B cell (primary cell): ENCODE measurements around the gene CAMTA2. TPM values are rescaled to one million over a fixed set of nuclear protein-coding genes. Genes with fewer than 3 reads are reported as not detected.

ENCODE experiments used
- ATAC-seq: fragments of 200-7000 bp; cut with Tn5 transposase; one replicate; pipeline ENCODE4 v1.10.0; 2021; ENCODE audit warnings: low read depth, mild to moderate bottlenecking, moderate number of reproducible peaks, moderate library complexity
- CTCF ChIA-PET: fragments of 350-600 bp; sonication (Branson Sonifier 250); formaldehyde crosslinking; loops from one replicate; lab custom pipeline; 2021; ENCODE audit warnings: antibody characterized with exemption, inconsistent platforms; lab: Charles Lee
- POLR2A ChIA-PET: fragments of 350-600 bp; sonication (Branson Sonifier 250); formaldehyde crosslinking; loops from one replicate; lab custom pipeline; 2021; ENCODE audit warnings: antibody characterized with exemption; lab: Charles Lee
- DNase-seq: peaks from one replicate; pipeline ENCODE4 v3.0.0; 2013
- H2AFZ ChIP-seq: 2 replicates; pipeline ENCODE4 v1.6.1; 2012; ENCODE audit warnings: mild to moderate bottlenecking, low read depth, low read length; ENCODE audit not compliant: insufficient read depth, poor library complexity, severe bottlenecking
- H3K27ac ChIP-seq, 2 donors: 1 replicate in 1 of 2; 2 replicates in 1 of 2; pipeline ENCODE4 v1.5.1; 2012 to 2013; ENCODE audit warnings: low read length in 2 of 2, mild to moderate bottlenecking in 2 of 2, moderate library complexity in 1 of 2
- H3K27me3 ChIP-seq, 4 experiments: fragments of 200-600 bp in 1 of 4; sonication (generic) in 1 of 4; replicated peaks in 1 of 4; 1 replicate in 2 of 4; 2 replicates in 2 of 4; pipeline versions ENCODE4 v1.6.1 to v1.7.0; 2013 to 2016; ENCODE audit warnings: low read length in 3 of 4, mild to moderate bottlenecking in 2 of 4, mixed read lengths in 1 of 4, moderate library complexity in 1 of 4; ENCODE audit not compliant: insufficient read depth in 4 of 4, control insufficient read depth in 3 of 4; ENCODE audit errors: control extremely low read depth in 1 of 4
- H3K36me3 ChIP-seq, 2 experiments: replicated peaks in 1 of 2; 1 replicate in 1 of 2; 2 replicates in 1 of 2; pipeline versions ENCODE4 v1.6.1 to v1.7.1; 2013; ENCODE audit warnings: low read length in 1 of 2; ENCODE audit not compliant: insufficient read depth in 2 of 2, control insufficient read depth in 1 of 2; ENCODE audit errors: control extremely low read depth in 1 of 2, extremely low read depth in 1 of 2
- H3K4me1 ChIP-seq, 2 donors: fragments of 200-600 bp in 1 of 2; sonication (generic) in 1 of 2; 1 replicate in 1 of 2; 2 replicates in 1 of 2; pipeline versions ENCODE4 v1.5.1 to v1.6.1; 2013 to 2017; ENCODE audit warnings: low read length in 2 of 2; ENCODE audit not compliant: control insufficient read depth in 2 of 2, insufficient read depth in 2 of 2
- H3K4me2 ChIP-seq: replicated peaks from 2 replicates; pipeline ENCODE3; 2012; ENCODE audit warnings: mild to moderate bottlenecking, low read depth, low read length; ENCODE audit not compliant: poor library complexity, severe bottlenecking
- H3K4me3 ChIP-seq, 5 experiments: fragments of 200-600 bp in 1 of 5; sonication (generic) in 1 of 5; 1 replicate in 3 of 5; 2 replicates in 2 of 5; pipeline versions ENCODE4 v1.5.1 to v1.7.0; 2011 to 2016; ENCODE audit warnings: low read length in 4 of 5, mild to moderate bottlenecking in 4 of 5, low read depth in 2 of 5, control low read depth in 1 of 5, moderate library complexity in 1 of 5; ENCODE audit not compliant: insufficient read depth in 1 of 5; ENCODE audit errors: control extremely low read depth in 1 of 5, extremely low read depth in 1 of 5
- H3K79me2 ChIP-seq: fragments of 200-600 bp; sonication (generic); one replicate; pipeline ENCODE4 v1.6.0; 2016; ENCODE audit warnings: low read length; ENCODE audit not compliant: control insufficient read depth, insufficient read depth
- H3K9ac ChIP-seq: fragments of 200-600 bp; sonication (generic); 2 replicates; pipeline ENCODE4 v1.6.1; 2017; ENCODE audit warnings: mild to moderate bottlenecking, low read length, moderate library complexity
- H3K9me3 ChIP-seq, 3 donors: one replicate each; pipeline versions ENCODE4 v1.6.1 to v1.7.1; 2013; ENCODE audit warnings: low read length in 2 of 3; ENCODE audit not compliant: control insufficient read depth in 2 of 3, insufficient read depth in 1 of 3; ENCODE audit errors: control extremely low read depth in 1 of 3
- H4K20me1 ChIP-seq: 2 replicates; pipeline ENCODE4 v1.6.0; 2012; ENCODE audit warnings: mild to moderate bottlenecking, low read length; ENCODE audit not compliant: insufficient read depth, control insufficient read depth, poor library complexity, severe bottlenecking
- H3K27ac Mint-ChIP-seq: one replicate; pipeline ENCODE4 v1.8.0; 2021; ENCODE audit warnings: mixed read lengths
- H3K27me3 Mint-ChIP-seq: one replicate; pipeline ENCODE4 v1.8.0; 2021; ENCODE audit warnings: mixed read lengths
- H3K4me1 Mint-ChIP-seq: one replicate; pipeline ENCODE4 v1.8.0; 2021; ENCODE audit warnings: mixed read lengths
- H3K4me3 Mint-ChIP-seq: one replicate; pipeline ENCODE4 v1.8.0; 2021; ENCODE audit warnings: mixed read lengths
- H3K9me3 Mint-ChIP-seq: one replicate; pipeline ENCODE4 v1.8.0; 2022; ENCODE audit warnings: mixed read lengths; ENCODE audit not compliant: insufficient read depth
- EZH2 ChIP-seq: IDR thresholded peaks from 2 replicates; pipeline ENCODE4 v1.6.1; 2012; ENCODE audit warnings: borderline replicate concordance, low read depth, mild to moderate bottlenecking, moderate library complexity, low read length; ENCODE audit not compliant: insufficient read depth, poor library complexity, severe bottlenecking
- WGBS: methylation state at CpG from one replicate; pipeline ENCODE4 v1.1.5; 2013; ENCODE audit warnings: missing lambda C conversion rate; ENCODE audit not compliant: insufficient coverage; 5-methylcytosine and 5-hydroxymethylcytosine counted together
- intact Hi-C: fragments of 100-400 bp; cut with micrococcal nuclease; formaldehyde crosslinking; loops from one replicate; pipeline ENCODE4 v1.10.0; 2022
- polyA plus RNA-seq: library from polyadenylated mRNA; depleted of rRNA; stranded (reverse); fragments of >200 nt; gene quantifications from 2 replicates; pipeline ENCODE4 v1.2.3, GENCODE V29; 2012
- total RNA-seq, 2 donors: library from RNA; stranded (reverse); fragments of 120-200 nt in 1 of 2; gene quantifications; 1 replicate in 1 of 2; 2 replicates in 1 of 2; pipeline versions ENCODE4 v1.2.3 to v1.2.4, GENCODE V29; 2013 to 2022
- TF ChIP-seq, protein P1 (sequence below): fragments of 200-600 bp; IDR thresholded peaks from one replicate; pipeline ENCODE4 v1.8.0; 2022; ENCODE audit warnings: antibody characterized with exemption, mild to moderate bottlenecking

CAMTA2 gene
- total and polyA plus RNA-seq, 2 donors (not counting 1 experiment from before 2014, with no cell fraction given) = 48.3 to 57.9 TPM

DNA sequence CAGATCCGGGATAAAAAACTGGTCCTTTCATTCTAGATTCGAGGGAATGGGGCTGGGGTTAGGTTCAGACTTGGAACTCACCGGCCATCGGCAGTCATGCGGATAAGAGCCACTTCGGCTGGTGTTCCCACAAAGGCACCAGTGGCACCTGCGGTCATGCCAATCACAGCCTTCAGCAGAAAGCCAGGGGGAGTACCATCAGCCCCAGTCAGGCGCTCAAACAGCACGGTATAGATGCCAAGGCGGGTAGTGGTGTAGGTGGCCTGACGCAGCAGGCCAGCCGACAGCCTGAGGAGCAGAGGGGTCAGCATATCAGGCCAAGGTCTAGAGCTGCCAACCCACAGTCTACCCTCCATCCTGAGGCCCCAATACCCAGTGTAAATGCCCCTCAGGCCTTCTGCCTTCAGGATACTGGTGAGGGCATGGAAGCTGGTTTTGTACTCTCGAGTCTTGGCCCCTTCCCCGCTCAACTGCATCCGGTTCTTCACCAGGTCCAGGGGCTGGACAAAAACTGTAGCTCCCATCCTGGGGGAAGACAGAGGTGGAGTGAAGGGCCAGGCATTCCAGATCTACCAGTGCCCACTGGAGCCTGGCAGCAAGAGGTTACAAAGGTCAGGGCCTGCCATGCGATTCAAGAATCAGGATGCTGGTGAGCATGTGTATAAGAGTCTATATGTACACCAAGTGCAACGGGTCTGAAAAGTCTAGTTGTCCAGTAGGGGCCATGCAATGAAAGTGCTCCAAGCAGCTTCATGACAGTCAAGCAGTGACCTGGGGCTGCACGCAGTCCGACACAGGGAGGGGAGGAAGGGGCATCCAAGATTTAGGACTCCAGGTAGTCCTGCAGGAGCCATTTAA lies 48.6 kb downstream of the CAMTA2 start:
- intact Hi-C loops = loop anchor here (2.0 kb wide), 1 partner anchor 30 kb away; no protein-coding TSS in a partner anchor
- H3K79me2 ChIP-seq = peaks cover 42% of the 10 kb centered on the region

More for the DNA sequence above, 48.6 kb downstream of the CAMTA2 start:
- CTCF ChIA-PET = interaction anchor here (0.5 to 3.1 kb wide), 12 partner anchors 10 to 568 kb away, joined by 3 to 24 read pairs (median 6); partner anchors contain the start of genes CAMTA2, PFN1, SPAG7 and ZFP3
- peaks cover 0 to 35% of the 10 kb centered on the region in 2 experiments for H3K36me3 ChIP-seq
- H3K27ac ChIP-seq = peak overlapping the region; percentile 70 to 87
- peak overlapping the region; percentile 78 for H2AFZ ChIP-seq
- H3K27ac Mint-ChIP-seq = peak overlapping the region; percentile 95
- no peaks in the 10 kb centered on the region for H3K9me3 ChIP-seq
- H3K27me3 Mint-ChIP-seq = peaks cover 6% of the 10 kb centered on the region
- WGBS = 69% methylated on average over 18 of the region's 19 CpGs
- peaks cover 55% of the 10 kb centered on the region for H3K4me1 Mint-ChIP-seq
- DNase-seq = peak; percentile 36
- peaks cover 44 to 54% of the 10 kb centered on the region in 2 donors for H3K4me1 ChIP-seq
- POLR2A ChIA-PET = interaction anchor here (1.3 to 2.6 kb wide), 6 partner anchors 10 to 795 kb away, joined by 3 to 38 read pairs (median 9); partner anchors contain the start of genes CAMTA2, PFN1, SPAG7 and ZNF594
- peaks cover 0 to 4% (median 0%) of the 10 kb centered on the region in 4 experiments for H3K27me3 ChIP-seq
- H4K20me1 ChIP-seq = peaks cover under 1% of the 10 kb centered on the region
- ATAC-seq = no peak
- peak overlapping the region; percentile 89 for H3K4me3 Mint-ChIP-seq
- no peak for TF ChIP-seq EZH2
- TF ChIP-seq, protein P1, sequence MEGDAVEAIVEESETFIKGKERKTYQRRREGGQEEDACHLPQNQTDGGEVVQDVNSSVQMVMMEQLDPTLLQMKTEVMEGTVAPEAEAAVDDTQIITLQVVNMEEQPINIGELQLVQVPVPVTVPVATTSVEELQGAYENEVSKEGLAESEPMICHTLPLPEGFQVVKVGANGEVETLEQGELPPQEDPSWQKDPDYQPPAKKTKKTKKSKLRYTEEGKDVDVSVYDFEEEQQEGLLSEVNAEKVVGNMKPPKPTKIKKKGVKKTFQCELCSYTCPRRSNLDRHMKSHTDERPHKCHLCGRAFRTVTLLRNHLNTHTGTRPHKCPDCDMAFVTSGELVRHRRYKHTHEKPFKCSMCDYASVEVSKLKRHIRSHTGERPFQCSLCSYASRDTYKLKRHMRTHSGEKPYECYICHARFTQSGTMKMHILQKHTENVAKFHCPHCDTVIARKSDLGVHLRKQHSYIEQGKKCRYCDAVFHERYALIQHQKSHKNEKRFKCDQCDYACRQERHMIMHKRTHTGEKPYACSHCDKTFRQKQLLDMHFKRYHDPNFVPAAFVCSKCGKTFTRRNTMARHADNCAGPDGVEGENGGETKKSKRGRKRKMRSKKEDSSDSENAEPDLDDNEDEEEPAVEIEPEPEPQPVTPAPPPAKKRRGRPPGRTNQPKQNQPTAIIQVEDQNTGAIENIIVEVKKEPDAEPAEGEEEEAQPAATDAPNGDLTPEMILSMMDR = no peak
- H3K9ac ChIP-seq = peak overlapping the region; percentile 86
- peak overlapping the region; percentile 99 for H3K4me2 ChIP-seq
- no peaks in the 10 kb centered on the region for H3K9me3 Mint-ChIP-seq
- peak overlapping the region; percentile 68 to 100 (median 86) for H3K4me3 ChIP-seq
